GM20000 (cell line): ENCODE data around the gene PKMYT1.

Experiments
- DNase-seq: peaks from one replicate; pipeline ENCODE4 v3.0.0; 2012; ENCODE audit warnings: low spot score
- TF ChIP-seq, protein P1 (sequence below): IDR thresholded peaks from 2 replicates; pipeline ENCODE4 v1.5.1; 2012; ENCODE audit warnings: mild to moderate bottlenecking, control low read depth; ENCODE audit errors: extremely low read depth, missing control alignments

PKMYT1 gene

DNA sequence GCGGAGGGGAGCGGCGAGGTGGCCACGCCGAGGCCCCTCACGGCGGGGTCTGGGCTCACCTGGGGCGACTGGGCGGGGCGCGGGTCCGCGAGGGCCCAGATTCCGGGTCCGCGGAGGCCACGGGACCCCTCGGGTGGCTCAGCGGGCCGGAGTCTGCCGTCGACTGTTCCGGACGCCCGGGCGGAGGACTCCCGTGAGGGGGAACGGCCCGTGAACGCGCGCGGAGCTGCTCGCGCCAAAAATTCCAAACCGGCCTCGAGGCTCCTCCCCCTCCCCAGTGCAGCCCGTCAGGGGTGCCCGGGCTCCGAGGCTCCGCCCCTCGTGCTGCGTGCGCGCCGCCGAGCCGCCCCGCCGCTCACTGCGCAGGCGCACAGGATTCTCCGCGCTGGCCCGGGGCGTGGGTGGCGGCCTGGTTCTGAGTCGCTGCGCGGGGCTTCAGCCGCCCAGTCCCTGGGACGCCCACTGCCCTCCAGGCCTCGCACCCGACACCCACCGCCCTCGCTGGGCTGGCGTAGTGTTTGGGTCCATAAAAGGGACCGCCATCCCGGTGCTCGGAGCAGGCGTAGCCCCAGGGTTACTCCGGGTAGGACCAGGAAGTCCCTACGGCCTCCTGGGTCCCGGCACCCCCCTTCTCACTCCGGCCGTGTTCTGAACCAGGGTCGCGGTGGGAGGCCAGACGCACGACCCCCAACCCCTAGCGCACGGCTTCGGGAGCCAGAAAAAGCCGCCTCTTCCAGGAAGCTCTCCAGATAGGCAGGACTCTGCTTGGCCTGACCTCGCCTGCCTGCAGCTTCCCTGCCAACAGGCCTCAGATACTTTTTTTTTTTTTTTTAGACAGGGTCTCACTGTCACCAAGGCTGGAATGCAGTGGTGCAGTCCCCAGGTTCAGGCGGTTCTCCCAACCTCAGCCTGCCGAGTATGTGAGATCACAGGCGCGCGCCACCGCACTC lies at the start of gene PKMYT1:
Gene PKMYT1 (minus strand): TSS at position 220 of the 950 bp plus-strand sequence. CDS start 789 bp downstream, outside the sequence.
- peak; percentile 100 for DNase-seq
- TF ChIP-seq, protein P1, sequence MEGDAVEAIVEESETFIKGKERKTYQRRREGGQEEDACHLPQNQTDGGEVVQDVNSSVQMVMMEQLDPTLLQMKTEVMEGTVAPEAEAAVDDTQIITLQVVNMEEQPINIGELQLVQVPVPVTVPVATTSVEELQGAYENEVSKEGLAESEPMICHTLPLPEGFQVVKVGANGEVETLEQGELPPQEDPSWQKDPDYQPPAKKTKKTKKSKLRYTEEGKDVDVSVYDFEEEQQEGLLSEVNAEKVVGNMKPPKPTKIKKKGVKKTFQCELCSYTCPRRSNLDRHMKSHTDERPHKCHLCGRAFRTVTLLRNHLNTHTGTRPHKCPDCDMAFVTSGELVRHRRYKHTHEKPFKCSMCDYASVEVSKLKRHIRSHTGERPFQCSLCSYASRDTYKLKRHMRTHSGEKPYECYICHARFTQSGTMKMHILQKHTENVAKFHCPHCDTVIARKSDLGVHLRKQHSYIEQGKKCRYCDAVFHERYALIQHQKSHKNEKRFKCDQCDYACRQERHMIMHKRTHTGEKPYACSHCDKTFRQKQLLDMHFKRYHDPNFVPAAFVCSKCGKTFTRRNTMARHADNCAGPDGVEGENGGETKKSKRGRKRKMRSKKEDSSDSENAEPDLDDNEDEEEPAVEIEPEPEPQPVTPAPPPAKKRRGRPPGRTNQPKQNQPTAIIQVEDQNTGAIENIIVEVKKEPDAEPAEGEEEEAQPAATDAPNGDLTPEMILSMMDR = no peak

DNA sequence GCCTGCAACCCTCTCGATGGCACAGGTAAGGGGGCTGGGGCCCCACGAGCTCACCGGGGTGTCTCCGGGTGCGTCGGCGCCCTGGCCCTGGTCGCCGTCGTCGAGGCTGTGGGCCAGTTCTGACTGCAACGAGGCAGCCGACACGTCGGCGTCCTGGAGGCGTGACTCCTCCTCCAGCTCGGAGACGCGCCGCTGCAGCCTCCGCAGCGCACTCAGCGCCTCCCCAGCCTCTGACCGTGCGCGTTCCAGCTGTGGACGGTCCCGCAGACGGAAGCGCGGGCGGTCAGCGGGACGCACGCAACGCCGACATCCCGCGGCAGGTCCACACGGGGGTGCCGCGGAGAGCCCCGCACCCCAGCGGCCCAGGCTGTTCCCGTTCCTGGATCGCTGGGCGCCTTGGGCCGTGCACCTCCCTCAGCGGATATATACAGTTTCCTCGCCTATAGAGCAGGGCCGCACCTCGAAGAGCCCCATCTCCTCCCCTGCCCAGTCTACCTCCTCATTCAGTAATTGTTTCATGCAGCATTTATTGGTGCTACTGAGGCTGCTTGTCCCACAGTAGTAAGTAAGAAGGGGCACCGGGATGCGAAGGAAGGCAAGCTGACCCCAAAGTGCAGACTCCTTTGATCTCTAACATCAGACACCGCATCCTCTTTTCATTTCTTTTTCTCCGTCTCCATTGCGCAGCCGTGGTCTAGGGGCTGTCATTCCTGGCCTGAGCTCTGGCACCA lies 49.4 kb upstream of the PKMYT1 start:
- TF ChIP-seq, protein P1 = no peak
- DNase-seq = peak; percentile 74

DNA sequence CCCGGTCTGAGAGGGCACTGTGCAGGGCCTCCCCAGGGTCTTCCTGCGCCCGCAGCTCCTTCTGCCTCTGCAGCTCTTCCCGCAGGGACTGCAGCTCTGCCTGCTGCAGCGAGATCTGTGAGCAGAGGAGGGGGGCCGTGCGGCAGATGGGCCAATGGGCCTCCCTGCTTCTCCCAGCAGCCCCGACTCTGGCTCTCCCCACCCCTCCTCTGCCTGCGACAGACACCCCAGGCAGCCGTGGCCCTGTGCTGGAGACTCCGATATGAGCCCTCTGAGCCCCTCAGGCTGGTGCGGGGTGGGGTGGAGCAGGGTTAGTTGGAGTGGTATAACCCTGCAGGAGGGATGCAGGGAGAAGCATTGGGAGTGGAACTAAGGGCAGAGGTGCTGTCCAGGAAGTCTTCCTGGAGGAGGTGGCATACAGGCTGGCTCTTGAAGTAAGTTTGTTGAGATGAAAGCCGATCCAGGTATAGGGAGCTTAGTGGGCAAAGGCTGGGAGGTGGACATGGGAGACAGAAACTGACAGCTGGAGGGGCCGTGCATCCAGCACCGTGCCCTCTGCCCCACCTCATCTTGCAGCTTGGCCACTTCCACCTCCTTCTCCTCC lies 48.6 kb upstream of the PKMYT1 start:
- TF ChIP-seq, protein P1 = no peak
- DNase-seq = no peak

DNA sequence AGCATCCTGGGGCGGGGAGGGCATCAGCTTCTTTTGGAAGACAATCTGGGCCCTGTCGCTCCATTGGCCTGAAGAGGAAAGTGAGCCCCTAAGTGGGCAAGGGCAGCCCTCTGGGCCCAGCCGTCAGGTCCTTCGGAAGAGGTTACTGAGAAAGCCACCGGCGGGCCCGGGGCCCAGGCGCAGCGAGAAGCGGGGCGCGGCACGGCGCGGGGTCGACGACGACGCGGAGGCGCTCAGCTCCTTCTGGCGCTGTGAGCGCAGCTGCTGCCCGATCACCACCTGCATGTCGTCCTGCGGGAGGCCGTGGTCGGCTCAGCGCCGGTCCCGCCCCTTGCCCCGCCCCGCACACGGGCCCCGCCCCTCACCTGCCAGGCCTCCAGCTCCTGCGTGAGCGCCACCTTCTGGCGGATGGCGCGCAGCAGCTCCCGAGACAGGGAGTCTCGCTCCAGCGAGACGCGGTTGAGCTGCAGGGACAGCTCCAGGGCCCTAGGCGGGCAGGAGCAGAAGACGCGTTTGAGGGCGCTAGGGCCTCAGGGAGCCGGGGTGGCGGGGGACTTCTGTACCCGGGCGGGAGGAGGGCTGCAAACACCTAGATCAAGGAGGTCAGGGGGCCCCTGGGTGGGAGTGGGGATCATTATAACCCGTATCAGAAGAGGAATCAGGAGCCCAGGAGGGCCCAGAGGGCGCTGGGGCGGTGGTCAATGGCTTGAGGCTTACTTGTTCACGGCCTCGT lies 47.9 kb upstream of the PKMYT1 start:
- TF ChIP-seq, protein P1 = peak; percentile 95
- DNase-seq = peak; percentile 96

DNA sequence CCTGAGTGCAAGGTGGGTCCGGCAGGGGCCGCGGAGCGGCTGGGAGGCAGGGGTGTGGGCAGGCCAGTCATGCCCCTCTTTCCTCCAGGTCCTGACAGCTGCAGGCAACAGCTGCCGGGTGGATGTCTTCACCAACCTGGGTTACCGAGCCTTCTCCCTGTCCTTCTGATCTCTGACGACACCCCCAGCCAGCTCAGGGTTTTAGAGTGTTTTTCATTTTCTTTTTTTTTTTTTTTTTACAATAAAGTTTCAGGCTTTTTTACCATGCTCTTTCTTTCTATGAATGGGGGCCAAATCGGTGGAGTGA lies 47.2 kb upstream of the PKMYT1 start:
- TF ChIP-seq, protein P1 = no peak
- DNase-seq = no peak

DNA sequence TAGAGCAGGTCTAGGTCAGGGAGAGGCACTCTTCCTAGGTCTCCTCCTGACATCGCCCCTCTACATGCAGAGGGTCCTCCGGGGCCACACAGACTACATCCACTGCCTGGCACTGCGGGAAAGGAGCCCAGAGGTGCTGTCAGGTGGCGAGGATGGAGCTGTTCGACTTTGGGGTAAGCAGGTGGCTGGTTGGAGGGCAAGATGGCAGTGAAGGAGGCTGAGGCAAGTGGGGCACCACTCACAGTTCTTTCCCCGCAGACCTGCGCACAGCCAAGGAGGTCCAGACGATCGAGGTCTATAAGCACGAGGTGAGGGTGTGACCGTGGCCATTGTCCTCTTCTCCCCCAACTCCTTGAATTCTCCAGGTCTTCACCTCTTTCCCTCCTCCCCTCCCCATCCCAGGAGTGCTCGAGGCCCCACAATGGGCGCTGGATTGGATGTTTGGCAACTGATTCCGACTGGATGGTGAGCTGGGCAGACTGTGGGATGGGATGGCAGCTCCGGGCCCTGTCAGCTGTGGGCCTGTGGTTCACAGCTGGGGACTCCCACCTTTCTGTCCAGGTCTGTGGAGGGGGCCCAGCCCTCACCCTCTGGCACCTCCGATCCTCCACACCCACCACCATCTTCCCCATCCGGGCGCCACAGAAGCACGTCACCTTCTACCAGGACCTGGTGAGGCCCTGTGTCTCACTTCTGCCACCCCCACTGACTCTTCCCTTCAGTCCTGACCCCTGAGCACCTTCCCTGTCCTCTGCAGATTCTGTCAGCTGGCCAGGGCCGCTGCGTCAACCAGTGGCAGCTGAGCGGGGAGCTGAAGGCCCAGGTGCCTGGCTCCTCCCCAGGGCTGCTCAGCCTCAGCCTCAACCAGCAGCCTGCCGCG lies 46.6 kb upstream of the PKMYT1 start:
- DNase-seq = no peak
- TF ChIP-seq, protein P1 = no peak
